ENCODE measurements around the gene LAD1.

Gene LAD1

DNA sequence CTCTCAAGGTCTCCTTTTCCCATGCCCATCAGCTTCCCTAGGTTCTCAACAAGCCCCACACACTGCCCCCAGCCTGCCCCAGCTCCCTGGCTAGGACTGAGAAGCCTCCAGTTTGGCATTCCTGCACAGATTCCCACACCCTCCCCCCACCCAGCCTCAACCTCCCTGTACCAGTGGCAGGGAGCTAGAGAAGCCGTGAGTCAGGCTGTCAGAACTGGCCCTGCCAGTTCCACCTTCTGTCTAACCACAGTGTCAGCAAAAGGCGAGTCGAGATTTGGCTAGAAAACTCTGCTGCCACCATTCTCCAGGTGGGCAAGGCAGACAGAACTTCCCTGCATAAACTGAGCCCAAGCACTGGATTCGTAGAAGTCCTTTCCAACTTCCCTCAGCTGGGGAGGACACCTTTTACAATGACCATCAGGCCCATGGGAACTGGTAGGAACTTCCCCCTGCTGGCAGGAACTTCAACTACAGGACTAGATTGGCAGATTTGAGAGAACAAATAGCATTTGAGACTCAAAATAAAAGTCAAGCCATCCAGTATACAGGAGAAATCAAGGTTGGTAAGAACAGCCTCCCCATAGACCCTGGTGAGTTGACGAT, 52.7 kb downstream of the LAD1 start:
- DNase-seq, result no peak

DNA sequence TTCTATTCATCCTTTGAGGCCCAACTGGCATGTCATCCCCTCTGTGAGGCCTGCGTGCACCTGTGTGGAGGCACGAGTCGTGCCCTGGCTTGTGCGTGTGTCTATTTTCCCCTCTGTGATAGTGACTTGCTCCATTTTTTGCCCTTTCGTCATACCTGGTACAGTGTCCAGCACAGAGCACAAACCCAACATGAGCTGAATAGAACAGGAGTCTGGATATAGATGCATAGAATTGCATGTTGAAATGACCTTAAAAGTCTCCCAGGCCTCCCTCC, 54.1 kb downstream of the LAD1 start:
- no peak for DNase-seq

DNA sequence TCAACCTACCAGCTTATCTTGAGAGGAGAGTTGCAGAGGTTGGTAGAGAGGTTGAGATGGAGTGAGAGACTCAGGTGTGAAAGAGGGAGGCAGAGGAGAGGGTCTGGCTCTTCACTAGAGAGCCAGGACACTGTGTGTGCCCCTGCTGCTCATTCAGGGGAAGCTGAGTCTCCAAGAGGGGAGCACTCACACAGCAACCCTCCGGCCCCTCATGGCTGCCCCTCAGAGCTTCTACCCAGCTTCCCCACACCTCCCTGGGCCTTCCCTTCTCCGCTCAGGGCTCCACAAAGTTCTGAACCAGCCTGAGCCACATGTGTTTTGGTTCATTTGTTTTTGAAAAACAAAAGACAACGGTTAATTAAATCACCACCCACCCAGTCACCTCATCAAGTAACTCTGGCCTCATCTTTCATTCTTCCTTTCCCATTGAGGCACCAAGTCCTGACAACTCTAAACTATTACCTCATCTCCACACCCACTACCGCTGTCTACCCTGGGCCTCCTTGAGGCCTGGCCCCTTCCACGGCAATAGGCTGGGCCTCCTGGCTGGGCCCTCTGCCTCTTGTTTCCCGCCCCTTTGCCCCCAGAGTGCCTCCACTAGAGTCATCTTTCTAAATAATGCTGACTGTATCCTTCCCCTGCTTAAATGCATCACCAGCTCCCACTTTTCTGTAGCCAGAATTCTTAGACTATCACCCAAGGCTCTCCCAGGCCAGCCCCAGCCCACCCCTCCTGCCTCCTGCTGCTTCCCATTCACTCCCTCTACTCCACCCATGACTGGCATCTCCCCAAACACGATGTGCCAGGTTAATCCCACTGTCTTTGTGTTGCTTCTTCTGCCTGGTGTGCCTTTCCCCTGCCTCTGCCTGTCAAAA, 54.7 kb downstream of the LAD1 start:
- DNase-seq, result no peak

GRCh38 chr1:201341377-201341776, 57.7 kb downstream of the LAD1 start:
- DNase-seq, result no peak

GRCh38 chr1:201336711-201337450, 62.2 kb downstream of the LAD1 start:
- DNase-seq, result no peak

DNA sequence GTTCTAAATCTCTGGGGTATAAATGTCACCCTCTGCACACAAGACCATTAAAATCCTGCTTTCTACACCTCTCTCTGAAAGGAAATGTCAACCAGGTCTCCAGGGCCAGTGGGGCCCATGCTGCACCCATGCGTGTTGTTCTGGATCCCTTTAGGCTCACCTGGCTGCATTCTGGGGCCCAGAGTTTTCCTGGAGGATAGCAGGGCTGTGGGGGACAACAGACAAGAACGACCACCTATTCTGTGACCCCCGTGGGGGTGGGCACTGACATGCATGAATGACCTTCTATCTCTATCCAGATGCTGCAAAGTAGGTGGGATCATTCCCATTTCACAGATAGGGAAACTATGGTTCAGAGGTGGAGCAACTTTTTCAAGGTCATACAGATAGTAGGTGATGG, 63.2 kb downstream of the LAD1 start:
- no peak for DNase-seq

DNA sequence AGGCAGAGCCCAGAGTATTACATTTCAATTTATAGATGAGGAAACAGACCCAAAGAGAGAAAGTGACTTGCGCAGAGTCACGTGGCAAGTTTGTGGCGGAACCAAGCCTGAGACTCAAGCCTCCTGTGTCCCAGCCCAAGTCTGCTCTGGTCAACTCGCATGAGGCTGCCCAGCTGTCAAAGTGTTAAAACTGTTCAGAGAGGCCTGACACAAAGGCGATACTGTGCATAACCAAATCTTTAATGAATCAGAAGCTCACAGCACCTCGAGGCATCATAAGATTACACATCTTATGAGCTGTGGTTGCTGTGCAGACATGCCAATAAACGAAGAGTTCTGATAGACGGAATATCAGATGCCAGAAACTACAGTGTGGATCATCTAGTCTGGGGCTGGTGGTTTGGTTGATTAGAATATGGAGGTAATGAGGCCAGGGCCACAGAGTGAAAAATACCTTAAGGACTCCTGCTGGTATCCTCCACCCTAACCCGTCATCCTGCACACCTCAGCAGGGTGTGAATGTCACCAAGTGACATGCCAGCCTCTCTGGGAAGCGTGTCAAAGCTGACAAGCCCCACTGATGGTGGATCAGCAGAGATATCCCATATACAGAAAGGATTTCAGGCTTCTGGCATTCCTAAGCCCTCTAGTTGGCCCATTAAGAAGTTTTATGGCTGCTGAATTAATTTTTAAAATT, 63.8 kb downstream of the LAD1 start:
- DNase-seq, result no peak

DNA sequence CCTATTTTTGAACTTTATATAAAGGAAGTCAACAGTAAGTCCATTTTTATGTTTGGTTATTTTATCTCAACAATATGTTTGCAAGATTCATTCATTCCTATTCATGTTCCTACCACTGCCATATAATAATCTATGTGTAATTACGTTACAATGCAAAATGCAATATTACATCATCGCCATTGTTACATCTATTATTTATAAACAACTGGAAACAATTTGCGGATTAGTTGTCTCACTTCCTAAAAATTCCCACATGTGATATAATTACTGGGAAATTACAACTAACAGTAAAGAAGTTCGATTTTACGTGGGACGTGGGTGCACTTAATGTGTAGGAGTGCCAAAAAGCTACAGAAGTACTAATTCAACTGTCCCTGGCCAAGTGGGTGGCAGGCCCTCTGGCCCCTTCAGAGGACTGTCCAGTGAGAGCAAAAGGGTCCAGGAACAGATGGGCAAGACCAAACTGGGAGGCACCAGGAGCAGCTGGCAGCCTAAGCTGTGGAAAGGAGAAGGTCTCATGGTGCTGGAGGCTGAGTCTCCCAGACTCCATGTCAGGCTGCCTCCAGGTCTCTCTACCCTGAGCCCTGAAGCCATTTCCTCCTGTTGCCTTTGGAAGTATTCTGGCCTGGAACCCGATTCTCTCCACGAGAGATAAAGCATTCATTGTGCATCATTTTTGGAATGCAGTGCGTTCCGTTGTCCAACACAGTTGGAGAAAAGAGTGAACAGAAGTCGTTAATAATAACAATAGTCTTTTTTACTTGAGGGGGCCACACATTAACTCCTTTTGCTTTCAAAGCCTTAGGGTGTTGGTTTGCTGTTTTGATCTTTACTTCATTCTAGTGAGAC, 64.6 kb downstream of the LAD1 start:
- DNase-seq, result no peak

DNA sequence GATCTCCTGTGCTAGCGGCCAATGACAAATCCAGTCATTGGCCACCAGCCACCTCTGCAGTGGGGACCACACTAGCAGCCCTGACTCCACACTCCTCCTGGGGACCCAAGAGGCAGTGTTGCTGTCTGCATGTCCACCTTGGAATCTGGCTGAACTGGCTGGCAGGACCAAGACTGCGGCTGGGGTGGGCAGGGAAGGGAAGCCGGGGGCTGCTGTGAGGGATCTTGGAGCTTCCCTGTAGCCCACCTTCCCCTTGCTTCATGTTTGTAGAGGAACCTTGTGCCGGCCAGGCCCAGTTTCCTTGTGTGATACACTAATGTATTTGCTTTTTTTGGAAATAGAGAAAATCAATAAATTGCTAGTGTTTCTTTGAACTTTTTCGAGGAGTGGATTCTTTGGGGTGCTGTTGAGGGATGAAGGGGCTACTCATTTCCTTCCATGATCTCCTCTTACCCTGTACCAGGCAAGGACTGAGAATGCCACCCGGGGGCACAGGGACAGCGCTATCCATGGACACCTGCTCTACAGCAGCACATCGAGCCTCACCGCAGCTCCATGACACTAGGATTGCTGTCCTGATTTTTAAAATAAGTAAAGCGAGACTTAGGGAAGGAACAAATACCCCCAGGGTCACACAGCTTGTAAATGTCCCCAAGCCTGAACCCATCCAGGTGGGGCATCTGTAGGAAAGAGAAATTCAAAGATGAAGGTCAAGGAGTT, 66.3 kb downstream of the LAD1 start:
- DNase-seq, result no peak

- no peak for DNase-seq
Measured at GRCh38 chr1:201332021-201332420, 67.1 kb downstream of the LAD1 start.

DNA sequence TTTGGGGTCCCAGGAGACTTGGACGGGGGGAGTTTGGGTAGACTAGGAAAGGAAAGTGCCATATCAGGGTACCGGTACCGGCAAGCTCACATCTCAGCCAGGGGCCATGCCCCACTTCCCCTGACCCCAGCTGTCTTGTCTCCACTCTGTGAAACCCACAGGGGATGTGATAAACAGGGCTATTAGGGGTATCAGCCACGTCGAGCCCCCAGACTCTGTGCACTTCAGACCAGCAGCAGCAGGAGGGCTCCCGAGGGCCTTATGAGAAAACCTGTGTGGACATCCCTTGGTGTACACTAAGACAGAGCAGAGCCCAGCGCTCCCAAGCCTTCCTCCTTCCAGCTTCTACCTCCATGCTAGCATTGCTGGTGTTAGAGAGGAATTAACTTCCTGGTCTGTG, 68.0 kb downstream of the LAD1 start:
- no peak for DNase-seq
